ENCODE measurements around the gene ZNF688. TPM values are rescaled to one million over a fixed set of nuclear protein-coding genes. Genes with fewer than 3 reads are reported as not detected.

Gene ZNF688
- total and polyA plus RNA-seq, 2 of the 13 experiments (the other 11 are each of a cell fraction or from before 2014, with no cell fraction given) = 2.4 to 5.4 TPM

GRCh38 chr16:30526823-30527634 is 44.5 kb downstream of the ZNF688 start (continued):
- no peak for TF ChIP-seq AFF4 (CRISPR knock-in tag; IDR thresholded peaks at IDR 0.05)
- TF ChIP-seq, protein P1, sequence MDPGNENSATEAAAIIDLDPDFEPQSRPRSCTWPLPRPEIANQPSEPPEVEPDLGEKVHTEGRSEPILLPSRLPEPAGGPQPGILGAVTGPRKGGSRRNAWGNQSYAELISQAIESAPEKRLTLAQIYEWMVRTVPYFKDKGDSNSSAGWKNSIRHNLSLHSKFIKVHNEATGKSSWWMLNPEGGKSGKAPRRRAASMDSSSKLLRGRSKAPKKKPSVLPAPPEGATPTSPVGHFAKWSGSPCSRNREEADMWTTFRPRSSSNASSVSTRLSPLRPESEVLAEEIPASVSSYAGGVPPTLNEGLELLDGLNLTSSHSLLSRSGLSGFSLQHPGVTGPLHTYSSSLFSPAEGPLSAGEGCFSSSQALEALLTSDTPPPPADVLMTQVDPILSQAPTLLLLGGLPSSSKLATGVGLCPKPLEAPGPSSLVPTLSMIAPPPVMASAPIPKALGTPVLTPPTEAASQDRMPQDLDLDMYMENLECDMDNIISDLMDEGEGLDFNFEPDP (CRISPR knock-in tag; conservative IDR thresholded peaks at IDR 0.05) = no peak
- TF ChIP-seq JARID2 (CRISPR knock-in tag; IDR thresholded peaks at IDR 0.05; ENCODE audit: insufficient replicate concordance) = no peak
- TF ChIP-seq RAD21 (CRISPR knock-in tag; IDR thresholded peaks at IDR 0.05) = peak; percentile 75
- TF ChIP-seq, protein P2, sequence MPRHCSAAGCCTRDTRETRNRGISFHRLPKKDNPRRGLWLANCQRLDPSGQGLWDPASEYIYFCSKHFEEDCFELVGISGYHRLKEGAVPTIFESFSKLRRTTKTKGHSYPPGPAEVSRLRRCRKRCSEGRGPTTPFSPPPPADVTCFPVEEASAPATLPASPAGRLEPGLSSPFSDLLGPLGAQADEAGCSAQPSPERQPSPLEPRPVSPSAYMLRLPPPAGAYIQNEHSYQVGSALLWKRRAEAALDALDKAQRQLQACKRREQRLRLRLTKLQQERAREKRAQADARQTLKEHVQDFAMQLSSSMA (CRISPR knock-in tag; IDR thresholded peaks at IDR 0.05) = no peak
- peak; percentile 88; the same call in 1 of the 2 replicates for TF ChIP-seq ZFP91 (CRISPR knock-in tag; IDR thresholded peaks at IDR 0.05; ENCODE audit: borderline replicate concordance)
- TF ChIP-seq ZNF232 (CRISPR knock-in tag; IDR thresholded peaks at IDR 0.05; ENCODE audit: borderline replicate concordance) = peak; percentile 61; the same call in 1 of the 2 replicates
- peak; percentile 66; the same call in 1 of the 2 replicates for TF ChIP-seq GZF1 (CRISPR knock-in tag; IDR thresholded peaks at IDR 0.05)
- no peak for TF ChIP-seq PAF1 (CRISPR knock-in tag; IDR thresholded peaks at IDR 0.05)
- peak; percentile 83 for TF ChIP-seq SKI (IDR thresholded peaks at IDR 0.05; ENCODE audit: partially characterized antibody)
- peak; percentile 21; the same call in 1 of the 2 replicates for TF ChIP-seq KLF12 (CRISPR knock-in tag; IDR thresholded peaks at IDR 0.05; ENCODE audit: borderline replicate concordance)
- no peak for TF ChIP-seq ZNF484 (CRISPR knock-in tag; IDR thresholded peaks at IDR 0.05; ENCODE audit: borderline replicate concordance, low read depth)
- TF ChIP-seq ZMYM4 (CRISPR knock-in tag; IDR thresholded peaks at IDR 0.05) = peak; percentile 30; the same call in 1 of the 2 replicates
- TF ChIP-seq ETV5 (CRISPR knock-in tag; IDR thresholded peaks at IDR 0.05; ENCODE audit: borderline replicate concordance) = peak; percentile 46
- TF ChIP-seq ELF3 (CRISPR knock-in tag; IDR thresholded peaks at IDR 0.05) = no peak
- TF ChIP-seq ZBTB21 (CRISPR knock-in tag; IDR thresholded peaks at IDR 0.05) = 0 out of 2 replicates have a peak, but pooled peaks have one; percentile 34
- no peak; the same call in 1 of the 2 replicates for TF ChIP-seq KDM3A (CRISPR knock-in tag; IDR thresholded peaks at IDR 0.05; ENCODE audit: low read depth)
- no peak for TF ChIP-seq PPARG (CRISPR knock-in tag; conservative IDR thresholded peaks at IDR 0.05)
- TF ChIP-seq ZNF580 (CRISPR knock-in tag; IDR thresholded peaks at IDR 0.05; ENCODE audit: borderline replicate concordance, low read depth) = no peak; the same call in 1 of the 2 replicates
- TF ChIP-seq PBX2 (CRISPR knock-in tag; IDR thresholded peaks at IDR 0.05) = no peak

Data from HepG2 (cell line).